ENCODE data around the gene GAS7. TPM values are rescaled to one million over a fixed set of nuclear protein-coding genes. Genes with fewer than 3 reads are reported as not detected.
A peak's percentile ranks its signal among the peaks of the same experiment; 100 is the strongest.

Gene GAS7
- total RNA-seq, 2 donors from 2014 or later, result 1.1 to 5.2 TPM

DNA sequence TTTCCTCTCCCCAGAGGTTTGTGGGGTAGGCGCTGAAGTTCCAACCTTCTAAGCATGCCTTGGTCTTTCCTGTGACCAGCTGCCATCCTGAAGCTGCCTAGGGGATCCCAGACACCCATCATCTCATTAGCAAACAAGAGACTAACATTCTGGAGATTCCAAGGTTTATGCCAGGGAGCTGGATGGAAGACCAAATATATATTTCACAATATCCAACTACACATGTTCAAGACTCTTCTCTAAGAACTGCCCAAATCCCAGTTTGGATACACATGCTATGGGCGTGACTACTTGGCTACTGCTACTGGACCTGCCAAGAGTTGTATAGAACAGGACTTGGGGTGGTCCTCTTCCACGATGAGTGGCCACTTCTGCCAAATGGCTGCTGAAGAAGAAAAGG is 200.3 kb downstream of the GAS7 start:
- Mint-ChIP-seq H3K27ac (no peak overlapping the region), H3K4me3 (no peak overlapping the region), H3K27me3 (peaks cover 10% of the 10 kb centered on the region), H3K4me1 (no peaks in the 10 kb centered on the region), H3K36me3 (ENCODE audit: low read depth) (no peaks in the 10 kb centered on the region)
- no peak for DNase-seq
- no peaks in the 10 kb centered on the region for H3K9me3 ChIP-seq (ENCODE audit: control insufficient read depth, low read length, poor library complexity, severe bottlenecking)
- ATAC-seq, result no peak

DNA sequence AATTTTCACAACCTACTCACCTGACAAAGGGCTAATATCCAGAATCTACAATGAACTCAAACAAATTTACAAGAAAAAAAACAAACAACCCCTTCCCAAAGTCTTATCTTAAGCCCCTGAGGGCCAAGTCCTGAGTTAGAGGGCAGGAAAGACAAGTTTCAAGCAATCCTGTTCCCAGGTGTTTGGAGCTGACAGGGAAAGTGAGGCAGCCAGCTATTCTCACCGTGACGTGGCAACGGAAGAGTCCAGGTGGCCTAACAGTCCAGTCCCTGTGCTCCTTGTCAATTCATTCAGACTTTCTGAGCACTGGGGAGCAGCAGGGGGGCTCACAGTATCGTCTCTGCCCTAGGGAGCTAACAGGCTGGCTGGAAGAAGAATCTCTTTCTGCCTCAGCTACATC is 203.6 kb downstream of the GAS7 start:
- no peak for ATAC-seq
- Mint-ChIP-seq H3K4me1 (no peaks in the 10 kb centered on the region), H3K27ac (no peak overlapping the region), H3K27me3 (peaks cover 4% of the 10 kb centered on the region), H3K36me3 (ENCODE audit: low read depth) (no peaks in the 10 kb centered on the region), H3K4me3 (no peak overlapping the region)
- no peaks in the 10 kb centered on the region for H3K9me3 ChIP-seq (ENCODE audit: control insufficient read depth, low read length, poor library complexity, severe bottlenecking)
- DNase-seq, result no peak

DNA sequence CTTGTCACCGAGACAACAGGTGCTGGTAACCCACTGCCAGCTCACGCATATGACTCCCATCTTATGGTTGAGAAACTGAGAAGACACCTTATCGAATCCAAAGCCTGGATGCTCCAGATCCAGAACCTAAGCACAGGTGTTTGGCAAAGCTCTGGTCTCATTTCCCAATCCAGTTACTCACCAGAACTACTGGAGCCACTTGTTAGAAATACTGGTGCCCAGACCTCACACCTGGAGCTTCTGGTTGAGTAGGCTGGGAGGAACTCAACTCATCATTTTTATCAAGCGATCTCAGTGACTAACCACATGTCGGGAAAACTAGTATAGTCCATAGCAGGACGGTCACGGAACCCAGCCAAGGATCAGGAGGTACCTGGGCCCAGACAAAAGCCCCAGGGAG is 206.6 kb downstream of the GAS7 start:
- no peaks in the 10 kb centered on the region for H3K36me3 Mint-ChIP-seq (ENCODE audit: low read depth)
- DNase-seq, result no peak
- no peaks in the 10 kb centered on the region for H3K9me3 ChIP-seq (ENCODE audit: control insufficient read depth, low read length, poor library complexity, severe bottlenecking)
- no peak for ATAC-seq
- peaks cover 12% of the 10 kb centered on the region for H3K27me3 Mint-ChIP-seq
- no peaks in the 10 kb centered on the region for H3K4me1 Mint-ChIP-seq
- no peak overlapping the region for H3K4me3 Mint-ChIP-seq
- no peak overlapping the region for H3K27ac Mint-ChIP-seq

DNA sequence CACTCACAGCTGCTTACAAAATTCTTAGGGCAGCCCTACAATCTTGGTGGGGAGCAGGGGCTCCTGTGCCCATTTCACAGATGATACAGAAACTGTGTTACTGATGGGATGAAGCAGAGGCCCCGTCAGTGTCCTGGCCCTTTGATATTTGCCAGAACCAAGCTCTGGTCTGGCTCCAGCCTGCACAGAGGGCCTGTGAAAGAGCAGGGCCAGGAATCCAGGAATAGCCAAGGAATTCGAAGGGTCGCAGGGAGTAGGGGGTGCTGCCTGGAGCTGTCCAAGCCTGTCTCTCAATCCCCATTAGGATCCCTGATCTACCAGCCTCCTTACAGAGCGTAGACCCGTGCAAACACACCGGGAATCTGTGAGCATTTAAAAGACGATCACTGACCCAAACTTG is 207.1 kb downstream of the GAS7 start:
- Mint-ChIP-seq H3K36me3 (ENCODE audit: low read depth) (no peaks in the 10 kb centered on the region), H3K4me1 (no peaks in the 10 kb centered on the region), H3K27me3 (peaks cover 16% of the 10 kb centered on the region), H3K27ac (no peak overlapping the region), H3K4me3 (no peak overlapping the region)
- DNase-seq (no peak), ATAC-seq (no peak)
- H3K9me3 ChIP-seq (ENCODE audit: control insufficient read depth, low read length, poor library complexity, severe bottlenecking), result no peaks in the 10 kb centered on the region

DNA sequence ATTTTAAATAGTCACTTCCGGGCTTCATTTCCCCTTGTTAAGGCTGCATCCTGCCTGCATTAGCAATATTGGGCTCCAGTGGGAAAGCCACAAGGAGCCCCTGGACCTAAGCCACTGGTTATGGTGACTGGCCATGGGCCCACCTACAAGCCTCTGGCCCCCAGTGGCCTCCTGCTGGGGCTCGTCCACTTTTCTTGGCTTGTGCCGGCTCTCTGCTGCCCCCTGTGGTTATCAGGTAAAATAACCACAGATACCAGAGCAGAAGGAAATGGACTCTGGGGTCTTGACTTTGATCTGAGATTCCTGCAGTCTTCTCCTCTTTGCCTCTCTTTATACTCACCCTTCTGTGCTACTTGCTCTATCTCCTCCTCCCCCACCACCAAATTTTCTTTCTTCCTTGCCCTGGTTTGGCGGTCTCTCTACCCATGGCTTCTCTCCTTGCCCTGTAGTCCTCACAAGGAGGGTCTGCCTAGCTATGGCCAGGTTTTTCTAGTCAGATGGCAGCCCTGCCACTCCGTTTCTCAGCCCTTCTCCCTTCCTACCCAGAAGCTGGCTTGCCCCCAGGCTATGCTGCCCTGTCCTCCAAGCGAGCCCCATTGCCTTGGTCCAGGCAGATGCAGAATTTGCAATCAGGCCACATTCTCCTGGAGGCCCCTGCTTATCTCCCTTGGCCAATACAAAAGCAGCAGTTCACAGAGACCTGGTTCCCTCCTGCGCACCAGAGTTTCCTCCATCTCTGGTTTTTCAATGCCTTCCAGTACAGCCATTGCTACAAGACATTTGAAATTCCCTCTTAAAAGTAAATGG is 210.4 kb downstream of the GAS7 start:
- no peak for ATAC-seq
- Mint-ChIP-seq H3K27me3 (peaks cover 16% of the 10 kb centered on the region), H3K4me3 (no peak overlapping the region), H3K36me3 (ENCODE audit: low read depth) (no peaks in the 10 kb centered on the region), H3K4me1 (peaks cover 2% of the 10 kb centered on the region), H3K27ac (no peak overlapping the region)
- H3K9me3 ChIP-seq (ENCODE audit: control insufficient read depth, low read length, poor library complexity, severe bottlenecking), result no peaks in the 10 kb centered on the region
- DNase-seq, result no peak

DNA sequence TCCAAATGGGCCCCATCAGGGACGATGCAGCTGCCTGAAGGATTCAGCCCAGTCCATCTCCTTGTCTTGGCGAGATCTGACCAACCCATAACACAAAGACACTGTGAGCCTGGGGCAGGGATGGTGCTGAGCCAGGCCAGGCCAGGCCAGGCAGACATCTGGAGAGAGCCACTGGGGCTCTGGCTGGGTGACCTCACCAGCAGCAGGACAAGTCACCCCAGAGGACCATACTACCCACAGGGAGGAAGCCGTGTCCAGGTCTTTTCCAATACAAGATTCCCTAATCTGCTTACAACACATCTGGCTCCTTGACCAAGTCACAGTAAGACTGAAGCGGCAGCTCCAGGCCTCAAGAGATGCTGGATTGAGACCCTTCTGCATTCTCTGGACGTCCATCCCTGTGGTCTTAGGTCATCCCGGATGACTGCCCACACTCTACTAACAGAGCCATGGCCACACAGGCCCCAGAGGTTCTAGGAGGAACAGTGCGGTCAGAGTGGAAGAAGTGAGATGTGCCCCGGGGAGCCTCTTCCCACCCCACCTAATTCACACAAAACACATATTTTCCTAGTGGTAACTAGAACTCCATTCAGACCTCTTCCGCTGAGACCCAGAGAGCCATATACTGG is 211.5 kb downstream of the GAS7 start:
- no peak for DNase-seq
- no peak overlapping the region for H3K4me3 Mint-ChIP-seq
- no peaks in the 10 kb centered on the region for H3K9me3 ChIP-seq (ENCODE audit: control insufficient read depth, low read length, poor library complexity, severe bottlenecking)
- no peak for ATAC-seq
- no peak overlapping the region for H3K27ac Mint-ChIP-seq
- H3K4me1 Mint-ChIP-seq, result peaks cover 2% of the 10 kb centered on the region
- H3K27me3 Mint-ChIP-seq, result peaks cover 16% of the 10 kb centered on the region
- H3K36me3 Mint-ChIP-seq (ENCODE audit: low read depth), result no peaks in the 10 kb centered on the region

DNA sequence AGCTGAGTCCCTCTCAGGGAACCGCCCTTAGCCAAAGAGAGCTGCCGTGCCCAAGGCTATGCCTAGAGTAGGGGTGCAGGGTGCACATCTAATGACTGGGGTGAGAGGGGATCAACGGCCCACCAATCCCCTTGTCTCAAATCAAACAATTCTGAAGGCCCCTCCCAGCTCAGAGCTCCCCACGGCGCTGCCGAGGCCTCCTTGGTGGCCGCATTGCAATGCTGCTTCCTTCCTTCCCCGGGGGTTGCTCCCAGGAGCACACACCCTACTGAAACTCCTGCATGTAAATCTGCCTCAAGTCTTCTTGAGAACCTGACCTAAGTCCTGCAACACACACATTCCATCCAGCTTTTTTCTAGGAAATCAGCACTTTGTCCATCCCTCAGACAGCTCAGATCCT is 212.8 kb downstream of the GAS7 start:
- H3K4me1 Mint-ChIP-seq, result peaks cover 2% of the 10 kb centered on the region
- no peak overlapping the region for H3K4me3 Mint-ChIP-seq
- ATAC-seq, result no peak
- DNase-seq, result no peak
- peaks cover 16% of the 10 kb centered on the region for H3K27me3 Mint-ChIP-seq
- no peak overlapping the region for H3K27ac Mint-ChIP-seq
- no peaks in the 10 kb centered on the region for H3K36me3 Mint-ChIP-seq (ENCODE audit: low read depth)
- no peaks in the 10 kb centered on the region for H3K9me3 ChIP-seq (ENCODE audit: control insufficient read depth, low read length, poor library complexity, severe bottlenecking)

DNA sequence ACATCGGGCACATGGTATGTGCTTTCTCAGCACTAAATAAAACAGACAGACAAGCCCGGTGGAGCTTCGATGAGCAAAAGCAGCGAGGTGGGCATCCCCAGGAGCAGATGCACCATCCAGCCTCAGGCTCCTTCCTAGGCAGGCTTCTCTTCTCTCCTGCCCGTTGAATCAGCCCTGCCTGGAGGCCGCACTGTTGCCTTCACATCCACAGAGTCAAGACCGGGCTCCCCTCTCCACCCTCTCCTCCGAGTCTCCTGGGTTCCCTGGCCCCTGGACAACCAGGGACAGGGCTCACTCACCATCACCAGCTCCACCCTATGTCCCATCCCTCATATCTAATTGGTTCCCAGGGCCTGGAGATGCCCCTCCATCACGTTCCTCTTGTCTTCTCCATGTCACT is 213.6 kb downstream of the GAS7 start:
- H3K4me1 Mint-ChIP-seq, result peaks cover 2% of the 10 kb centered on the region
- H3K27ac Mint-ChIP-seq, result no peak overlapping the region
- no peaks in the 10 kb centered on the region for H3K36me3 Mint-ChIP-seq (ENCODE audit: low read depth)
- no peaks in the 10 kb centered on the region for H3K9me3 ChIP-seq (ENCODE audit: control insufficient read depth, low read length, poor library complexity, severe bottlenecking)
- DNase-seq (no peak), ATAC-seq (no peak)
- peaks cover 22% of the 10 kb centered on the region for H3K27me3 Mint-ChIP-seq
- H3K4me3 Mint-ChIP-seq, result no peak overlapping the region

DNA sequence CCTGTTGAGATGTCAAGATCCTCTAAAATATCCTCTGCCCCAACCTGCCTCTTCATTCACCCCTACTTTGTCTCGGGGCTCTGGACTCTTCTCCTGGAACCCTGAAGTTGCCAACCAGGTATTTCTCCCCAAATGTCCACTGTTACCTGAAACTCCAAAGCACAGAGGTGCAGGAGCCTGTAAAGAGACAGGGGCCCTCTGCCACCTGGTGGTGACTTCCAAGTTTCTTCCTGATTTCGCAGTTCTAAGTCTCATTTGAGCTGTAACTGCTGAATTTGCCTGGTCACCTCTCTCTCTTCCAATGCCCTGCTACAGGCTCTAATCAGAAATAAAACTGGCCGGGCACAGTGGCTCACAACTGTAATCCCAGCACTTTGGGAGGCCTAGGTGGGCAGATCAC is 216.2 kb downstream of the GAS7 start:
- no peaks in the 10 kb centered on the region for H3K9me3 ChIP-seq (ENCODE audit: control insufficient read depth, low read length, poor library complexity, severe bottlenecking)
- Mint-ChIP-seq H3K36me3 (ENCODE audit: low read depth) (no peaks in the 10 kb centered on the region), H3K27ac (peak overlapping the region; percentile 43), H3K4me3 (no peak overlapping the region), H3K4me1 (peaks cover 2% of the 10 kb centered on the region), H3K27me3 (peaks cover 13% of the 10 kb centered on the region)
- ATAC-seq (no peak), DNase-seq (no peak)

DNA sequence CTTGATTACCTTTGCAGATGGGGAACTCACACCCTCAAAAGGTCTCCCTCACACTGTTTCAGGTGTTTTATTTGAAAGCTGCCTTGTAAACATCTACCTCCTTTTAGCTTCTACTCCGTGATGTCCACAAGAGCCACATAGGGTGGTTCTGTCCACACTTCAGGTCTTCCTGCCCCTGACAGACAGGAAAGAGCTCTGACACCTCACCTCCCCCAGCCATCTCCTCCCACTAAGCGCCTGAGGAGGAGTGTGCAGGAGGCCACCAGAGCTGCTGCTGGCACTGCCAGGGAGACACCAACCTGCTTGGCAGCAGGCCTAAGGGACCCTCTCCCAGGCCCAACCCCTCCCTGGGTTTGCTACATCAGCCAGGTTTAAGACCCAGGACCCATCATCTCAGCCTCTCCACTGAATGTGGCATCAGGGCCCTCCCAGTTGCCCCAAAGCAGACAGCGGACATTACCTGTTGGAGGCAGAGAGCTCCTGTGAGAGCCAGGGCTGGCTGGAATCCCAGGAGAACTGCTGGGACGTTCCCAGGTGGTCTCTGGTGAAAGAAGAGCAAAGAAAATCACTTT is 217.0 kb downstream of the GAS7 start:
- Mint-ChIP-seq H3K27ac (no peak overlapping the region), H3K4me3 (no peak overlapping the region), H3K27me3 (peaks cover 6% of the 10 kb centered on the region), H3K4me1 (peaks cover 2% of the 10 kb centered on the region), H3K36me3 (ENCODE audit: low read depth) (no peaks in the 10 kb centered on the region)
- ATAC-seq (no peak), DNase-seq (no peak)
- H3K9me3 ChIP-seq (ENCODE audit: control insufficient read depth, low read length, poor library complexity, severe bottlenecking), result no peaks in the 10 kb centered on the region

DNA sequence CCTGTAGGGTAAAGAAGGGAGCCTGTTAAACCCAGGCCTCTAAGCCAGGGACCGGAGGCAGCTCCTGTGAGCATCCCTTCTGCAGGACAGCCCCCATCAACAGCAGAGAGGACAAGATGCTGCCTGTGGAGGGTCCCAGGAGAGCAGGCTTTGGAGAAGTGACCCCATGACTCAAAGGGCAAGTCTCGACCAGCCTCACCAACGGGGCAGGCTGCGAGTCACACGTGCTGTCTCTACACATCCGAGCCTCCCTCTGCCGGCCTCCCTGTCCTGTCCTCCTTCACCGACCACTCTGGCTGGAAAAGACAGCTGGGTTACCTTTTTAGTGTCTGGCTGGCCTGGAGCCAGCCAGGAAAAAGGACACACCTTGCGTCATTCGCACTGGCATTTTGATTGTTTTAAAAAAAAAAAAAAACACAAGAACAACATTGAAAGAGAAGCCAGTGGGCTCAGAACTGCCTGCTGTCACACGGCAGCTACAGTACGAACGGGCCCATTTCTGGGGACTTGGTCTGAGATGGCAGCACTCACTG is 218.9 kb downstream of the GAS7 start:
- no peaks in the 10 kb centered on the region for H3K4me1 Mint-ChIP-seq
- no peak overlapping the region for H3K27ac Mint-ChIP-seq
- H3K9me3 ChIP-seq (ENCODE audit: control insufficient read depth, low read length, poor library complexity, severe bottlenecking), result no peaks in the 10 kb centered on the region
- H3K36me3 Mint-ChIP-seq (ENCODE audit: low read depth), result no peaks in the 10 kb centered on the region
- H3K27me3 Mint-ChIP-seq, result peaks cover 9% of the 10 kb centered on the region
- ATAC-seq (no peak), DNase-seq (no peak)
- no peak overlapping the region for H3K4me3 Mint-ChIP-seq

DNA sequence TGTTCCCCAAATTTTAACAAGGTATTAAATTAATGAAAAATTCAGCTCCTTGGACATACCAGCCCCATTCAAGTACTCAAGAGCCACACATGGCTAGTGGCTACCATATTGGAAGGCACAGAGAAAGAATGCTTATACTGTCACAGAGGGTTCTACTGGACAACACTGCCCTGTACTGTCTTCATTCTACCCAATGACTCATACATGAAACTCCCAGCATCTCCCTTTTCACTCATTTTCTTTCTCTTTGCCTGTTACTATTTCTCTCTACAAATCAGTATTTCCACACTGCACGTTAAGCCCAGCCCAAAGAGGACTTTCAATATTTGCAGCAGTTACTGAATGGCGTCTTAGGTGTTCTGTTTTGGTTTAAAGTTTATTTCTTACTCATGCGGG is 221.2 kb downstream of the GAS7 start:
- Mint-ChIP-seq H3K36me3 (ENCODE audit: low read depth) (no peaks in the 10 kb centered on the region), H3K4me3 (no peak overlapping the region), H3K27me3 (peaks cover 20% of the 10 kb centered on the region), H3K27ac (no peak overlapping the region), H3K4me1 (no peaks in the 10 kb centered on the region)
- no peaks in the 10 kb centered on the region for H3K9me3 ChIP-seq (ENCODE audit: control insufficient read depth, low read length, poor library complexity, severe bottlenecking)
- ATAC-seq (no peak), DNase-seq (no peak)

DNA sequence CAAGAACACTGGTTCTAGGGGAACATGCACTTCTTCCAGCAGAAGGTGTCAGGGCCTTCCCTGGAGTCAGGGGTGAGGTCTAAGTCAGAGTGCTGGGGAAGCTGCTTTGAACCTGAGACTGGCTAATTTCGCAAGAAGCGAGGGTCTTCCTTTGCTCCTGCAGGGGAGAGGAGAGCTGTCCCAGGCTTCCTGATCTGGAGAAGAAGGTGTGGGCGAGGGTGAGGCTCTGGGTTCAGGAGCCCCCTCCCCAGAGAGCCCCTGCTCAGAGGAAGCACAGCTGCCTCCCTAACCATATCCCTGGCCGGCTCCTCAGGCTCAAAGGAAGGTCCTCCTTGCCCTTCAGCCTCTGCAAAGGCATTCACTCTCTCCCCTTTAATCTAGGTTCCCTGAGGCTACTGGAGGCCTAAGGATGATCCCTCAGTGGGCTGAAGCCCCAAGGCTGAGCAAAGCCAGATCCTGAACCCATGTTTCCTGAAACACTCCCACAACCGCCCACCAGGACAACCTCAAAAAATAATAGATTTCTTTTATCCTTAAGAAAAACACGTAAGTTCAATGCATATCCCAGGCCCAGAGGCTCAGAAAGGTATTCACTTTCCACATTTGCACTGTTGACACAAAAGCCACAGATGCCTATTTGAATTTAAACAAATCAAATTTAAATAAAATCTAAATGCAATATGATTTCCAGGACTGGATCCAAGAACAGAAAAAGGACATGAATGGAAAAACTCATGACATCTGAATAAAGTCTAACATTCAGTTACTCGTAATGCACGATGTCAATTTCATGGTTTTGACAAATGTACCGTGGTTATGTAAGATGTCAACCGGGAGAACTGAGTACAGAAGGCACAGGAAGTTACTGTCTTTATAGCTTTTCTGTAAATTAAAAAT is 221.9 kb downstream of the GAS7 start:
- no peaks in the 10 kb centered on the region for H3K36me3 Mint-ChIP-seq (ENCODE audit: low read depth)
- no peaks in the 10 kb centered on the region for H3K4me1 Mint-ChIP-seq
- H3K27me3 Mint-ChIP-seq, result peaks cover 20% of the 10 kb centered on the region
- no peak overlapping the region for H3K4me3 Mint-ChIP-seq
- no peak for DNase-seq
- ATAC-seq, result no peak
- H3K9me3 ChIP-seq (ENCODE audit: control insufficient read depth, low read length, poor library complexity, severe bottlenecking), result no peaks in the 10 kb centered on the region
- H3K27ac Mint-ChIP-seq, result no peak overlapping the region
